Lower leg skin (tissue), 4 donors: ENCODE results near the gene HIBCH. TPM values are rescaled to one million over a fixed set of nuclear protein-coding genes. Genes with fewer than 3 reads are reported as not detected.

Experiments
- DNase-seq, 2 donors: peaks; one replicate each; pipeline ENCODE4 v3.0.0-alpha.2; 2019; ENCODE audit warnings: low spot score in 2 of 2
- H3K4me3 ChIP-seq: fragments of 200-600 bp; sonication (generic); 2 replicates; pipeline ENCODE4 v1.5.1; 2017; ENCODE audit warnings: mild to moderate bottlenecking, low read depth; ENCODE audit not compliant: poor library complexity, severe bottlenecking
- CTCF ChIP-seq, 3 donors: fragments of 450-650 bp; IDR thresholded peaks; one replicate each; pipeline ENCODE4 v1.5.1; 2016; ENCODE audit warnings: antibody characterized with exemption in 3 of 3, mild to moderate bottlenecking in 3 of 3, moderate library complexity in 2 of 3
- POLR2A ChIP-seq, 2 donors: fragments of 450-650 bp; IDR thresholded peaks; one replicate each; pipeline ENCODE4 v1.6.1; 2016 to 2017; ENCODE audit warnings: antibody characterized with exemption in 2 of 2, mild to moderate bottlenecking in 1 of 2, moderate library complexity in 1 of 2
- whole genome bisulfite sequencing, 2 donors: methylation state at CpG; one replicate each; pipeline ENCODE4 v1.1.5; 2018; 5-methylcytosine and 5-hydroxymethylcytosine counted together
- intact Hi-C: fragments of 100-400 bp; cut with DNase I; formaldehyde crosslinking; loops from one replicate; pipeline ENCODE4 v1.15.0; 2023; ENCODE audit warnings: low total_unique reads
- total RNA-seq, 4 donors: library from RNA; depleted of rRNA; stranded (reverse); fragments of >200 nt; gene quantifications; one replicate each; pipeline ENCODE4 v1.1.0, GENCODE V29; 2016

Gene HIBCH
- total RNA-seq, 4 donors from 2014 or later = 10.0 to 21.4 (median 18.4) TPM

- intact Hi-C loops = no loop called here
- no peak for TF ChIP-seq CTCF (IDR thresholded peaks at IDR 0.05)
- TF ChIP-seq POLR2A (IDR thresholded peaks at IDR 0.05) = no peak
- no peak overlapping the region for H3K4me3 ChIP-seq
- DNase-seq = no peak
- WGBS, 2 donors = 73 to 84% methylated on average over 4 of the region's 4 CpGs
These were observed 135.2 kb downstream of the HIBCH start for GRCh38 chr2:190184460-190184859.

- TF ChIP-seq CTCF (IDR thresholded peaks at IDR 0.05) = no peak
- no peak for TF ChIP-seq POLR2A (IDR thresholded peaks at IDR 0.05)
- 73 to 79% methylated on average over 2 of the region's 2 CpGs for WGBS, 2 donors
- H3K4me3 ChIP-seq = no peak overlapping the region
- no peak for DNase-seq
- intact Hi-C loops = no loop called here
These were observed 136.1 kb downstream of the HIBCH start for GRCh38 chr2:190183539-190183938.

GRCh38 chr2:190182071-190182524 lies 137.5 kb downstream of the HIBCH start:
- H3K4me3 ChIP-seq = no peak overlapping the region
- no peak for DNase-seq
- TF ChIP-seq CTCF (IDR thresholded peaks at IDR 0.05) (no peak), POLR2A (IDR thresholded peaks at IDR 0.05) (no peak)
- 73 to 80% methylated on average over 3 of the region's 3 CpGs for WGBS, 2 donors
- intact Hi-C loops = no loop called here

GRCh38 chr2:190181123-190181669 lies 138.4 kb downstream of the HIBCH start:
- intact Hi-C loops = no loop called here
- DNase-seq = no peak
- WGBS, 2 donors = 15 to 16% methylated on average over 11 of the region's 11 CpGs
- H3K4me3 ChIP-seq = peak overlapping the region; percentile 62
- TF ChIP-seq POLR2A (IDR thresholded peaks at IDR 0.05) (no peak), CTCF (IDR thresholded peaks at IDR 0.05) (no peak)

- TF ChIP-seq POLR2A (IDR thresholded peaks at IDR 0.05) = no peak
- peak in 1 of 3 donors; percentile 36 for TF ChIP-seq CTCF (IDR thresholded peaks at IDR 0.05)
- H3K4me3 ChIP-seq = peak overlapping the region; percentile 62
- WGBS, 2 donors = 0 to 3% methylated on average over 12 to 77 of the region's 82 CpGs
- intact Hi-C loops = no loop called here
- DNase-seq = peak in 1 of 2 donors; percentile 91
These were observed 139.1 kb downstream of the HIBCH start for GRCh38 chr2:190180313-190181122.
